SK-N-SH (cell line): Measurements from ENCODE around the gene RBM4B.

Experiments
- CTCF ChIP-seq: fragments of 200-600 bp; sonication (generic); IDR thresholded peaks from 2 replicates; pipeline ENCODE4 v1.6.1; 2017; ENCODE audit warnings: antibody characterized with exemption, mild to moderate bottlenecking, moderate library complexity
- IRF3 ChIP-seq: fragments of 150-350 bp; IDR thresholded peaks from 2 replicates; pipeline ENCODE4 v1.6.1; 2016; ENCODE audit warnings: mild to moderate bottlenecking, low read depth, low read length
- MEF2A ChIP-seq: IDR thresholded peaks from 2 replicates; pipeline ENCODE4 v1.4.0; 2012; ENCODE audit warnings: low read depth, borderline replicate concordance

GRCh38 chr11:66687831-66688281, 10.2 kb upstream of the RBM4B start:
- TF ChIP-seq CTCF (no peak), MEF2A (no peak), IRF3 (no peak)
